SK-N-SH (cell line): ENCODE results near the gene ATP12A.

ENCODE experiments used
- EZH2phosphoT487 ChIP-seq: fragments of 200-600 bp; sonication (generic); IDR thresholded peaks from 2 replicates; pipeline ENCODE4 v1.6.1; 2017; ENCODE audit warnings: low read depth, mixed run types, mild to moderate bottlenecking, antibody characterized with exemption, moderate library complexity, borderline replicate concordance
- POLR2AphosphoS5 ChIP-seq: IDR thresholded peaks from 2 replicates; pipeline ENCODE4 v1.6.1; 2012; ENCODE audit warnings: low read depth, low read length
- SMC3 ChIP-seq: IDR thresholded peaks from 2 replicates; pipeline ENCODE4 v1.6.1; 2012; ENCODE audit warnings: low read depth, low read length, improper control_type of control experiment
- TF ChIP-seq, protein P1 (sequence below): IDR thresholded peaks from 2 replicates; pipeline ENCODE4; 2012
- TF ChIP-seq, protein P2 (sequence below): fragments of 200-600 bp; sonication (generic); IDR thresholded peaks from 2 replicates; pipeline ENCODE4 v1.6.1; 2017; ENCODE audit warnings: antibody characterized with exemption, mild to moderate bottlenecking, moderate library complexity

DNA sequence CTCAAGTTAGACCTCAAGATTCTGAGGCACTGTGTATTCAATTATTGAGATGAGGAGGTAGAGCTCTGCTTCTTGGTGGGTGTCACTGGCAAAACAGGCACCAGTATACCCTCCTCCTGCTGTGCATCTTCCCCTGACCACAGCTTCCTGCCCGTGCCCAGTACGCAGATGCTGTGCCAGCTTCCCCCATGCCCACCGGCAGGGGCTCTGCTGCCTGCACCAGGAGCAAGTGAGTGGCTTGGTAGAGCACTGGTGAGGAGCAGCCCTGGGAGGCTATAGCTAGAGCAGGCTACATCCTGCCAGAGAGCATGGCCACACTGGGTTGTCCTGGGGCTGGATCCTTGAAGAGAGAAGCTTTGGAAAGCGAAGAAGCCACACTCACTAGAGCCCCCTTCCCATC is 62.8 kb downstream of the ATP12A start:
- TF ChIP-seq, protein P1, sequence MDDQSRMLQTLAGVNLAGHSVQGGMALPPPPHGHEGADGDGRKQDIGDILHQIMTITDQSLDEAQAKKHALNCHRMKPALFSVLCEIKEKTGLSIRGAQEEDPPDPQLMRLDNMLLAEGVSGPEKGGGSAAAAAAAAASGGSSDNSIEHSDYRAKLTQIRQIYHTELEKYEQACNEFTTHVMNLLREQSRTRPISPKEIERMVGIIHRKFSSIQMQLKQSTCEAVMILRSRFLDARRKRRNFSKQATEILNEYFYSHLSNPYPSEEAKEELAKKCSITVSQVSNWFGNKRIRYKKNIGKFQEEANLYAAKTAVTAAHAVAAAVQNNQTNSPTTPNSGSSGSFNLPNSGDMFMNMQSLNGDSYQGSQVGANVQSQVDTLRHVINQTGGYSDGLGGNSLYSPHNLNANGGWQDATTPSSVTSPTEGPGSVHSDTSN = no peak
- no peak for TF ChIP-seq SMC3
- TF ChIP-seq EZH2phosphoT487 = no peak
- TF ChIP-seq, protein P2, sequence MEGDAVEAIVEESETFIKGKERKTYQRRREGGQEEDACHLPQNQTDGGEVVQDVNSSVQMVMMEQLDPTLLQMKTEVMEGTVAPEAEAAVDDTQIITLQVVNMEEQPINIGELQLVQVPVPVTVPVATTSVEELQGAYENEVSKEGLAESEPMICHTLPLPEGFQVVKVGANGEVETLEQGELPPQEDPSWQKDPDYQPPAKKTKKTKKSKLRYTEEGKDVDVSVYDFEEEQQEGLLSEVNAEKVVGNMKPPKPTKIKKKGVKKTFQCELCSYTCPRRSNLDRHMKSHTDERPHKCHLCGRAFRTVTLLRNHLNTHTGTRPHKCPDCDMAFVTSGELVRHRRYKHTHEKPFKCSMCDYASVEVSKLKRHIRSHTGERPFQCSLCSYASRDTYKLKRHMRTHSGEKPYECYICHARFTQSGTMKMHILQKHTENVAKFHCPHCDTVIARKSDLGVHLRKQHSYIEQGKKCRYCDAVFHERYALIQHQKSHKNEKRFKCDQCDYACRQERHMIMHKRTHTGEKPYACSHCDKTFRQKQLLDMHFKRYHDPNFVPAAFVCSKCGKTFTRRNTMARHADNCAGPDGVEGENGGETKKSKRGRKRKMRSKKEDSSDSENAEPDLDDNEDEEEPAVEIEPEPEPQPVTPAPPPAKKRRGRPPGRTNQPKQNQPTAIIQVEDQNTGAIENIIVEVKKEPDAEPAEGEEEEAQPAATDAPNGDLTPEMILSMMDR = no peak
- no peak for TF ChIP-seq POLR2AphosphoS5
